Thyroid gland (tissue), 4 donors: ENCODE results near the gene DNAJA3. TPM values are rescaled to one million over a fixed set of nuclear protein-coding genes. Genes with fewer than 3 reads are reported as not detected.
"Not testable (repeated sequence)": the region's sequence is repeated elsewhere in the genome, so short reads cannot be mapped to it uniquely, and the experiment has no call there.

Experiments used
- DNase-seq, 2 donors: peaks; one replicate each; pipeline ENCODE4 v3.0.0-alpha.2; 2019
- H3K27ac ChIP-seq, 3 donors: fragments of 200-600 bp; sonication (generic); 1 replicate in 2 of 3; 2 replicates in 1 of 3; pipeline ENCODE4 v1.5.1; 2016 to 2019; ENCODE audit warnings: mild to moderate bottlenecking in 1 of 3, moderate library complexity in 1 of 3
- H3K27me3 ChIP-seq: fragments of 200-600 bp; sonication (generic); one replicate; pipeline ENCODE4 v1.5.1; 2019
- H3K36me3 ChIP-seq, 2 donors: fragments of 200-600 bp; sonication (generic); one replicate each; pipeline ENCODE4 v1.5.1; 2016 to 2019
- H3K4me1 ChIP-seq, 2 donors: fragments of 200-600 bp; sonication (generic); one replicate each; pipeline ENCODE4 v1.5.1; 2017 to 2019
- H3K4me3 ChIP-seq, 3 donors: fragments of 200-600 bp; sonication (generic); replicated peaks in 1 of 3; 1 replicate in 2 of 3; 2 replicates in 1 of 3; pipeline ENCODE4 v1.5.1; 2016; ENCODE audit warnings: mild to moderate bottlenecking in 1 of 3
- H3K9me3 ChIP-seq: fragments of 200-600 bp; sonication (generic); one replicate; pipeline ENCODE4 v1.5.1; 2017
- CTCF ChIP-seq, 6 experiments: fragments of 200-600 bp in 3 of 6; fragments of 450-650 bp in 3 of 6; sonication (generic) in 3 of 6; IDR thresholded peaks; one replicate each; pipeline ENCODE4 v1.5.1; 2016 to 2019; ENCODE audit warnings: antibody characterized with exemption in 6 of 6, mild to moderate bottlenecking in 2 of 6, inconsistent platforms in 1 of 6, moderate library complexity in 1 of 6
- POLR2A ChIP-seq, 2 donors: fragments of 450-650 bp; IDR thresholded peaks; one replicate each; pipeline ENCODE4 v1.6.1; 2017; ENCODE audit warnings: antibody characterized with exemption in 2 of 2, mild to moderate bottlenecking in 2 of 2, moderate library complexity in 1 of 2
- WGBS, 2 donors: methylation state at CpG; one replicate each; pipeline ENCODE4 v1.1.5; 2017; 5-methylcytosine and 5-hydroxymethylcytosine counted together
- intact Hi-C: fragments of 100-400 bp; cut with DNase I; formaldehyde crosslinking; loops from one replicate; pipeline ENCODE4 v1.15.1; 2023
- total RNA-seq, 4 donors: library from RNA; depleted of rRNA; stranded (reverse); fragments of >200 nt; gene quantifications; one replicate each; pipeline ENCODE4 v1.2.3, GENCODE V29; 2016

The DNAJA3 gene
- total RNA-seq, 4 donors from 2014 or later, result 41.0 to 61.0 (median 51.0) TPM

GRCh38 chr16:4391631-4392381 is 33.9 kb upstream of the DNAJA3 start:
- Histone ChIP-seq H3K9me3 (no peaks in the 10 kb centered on the region), H3K4me1 (peaks cover 15 to 27% of the 10 kb centered on the region in 2 donors), H3K27me3 (no peaks in the 10 kb centered on the region), H3K4me3 (no peak overlapping the region), H3K36me3 (no peaks in the 10 kb centered on the region), H3K27ac (peak overlapping the region; percentile 34 to 81 (median 53))
- intact Hi-C loops, result no loop called here
- no peak for DNase-seq
- 86 to 89% methylated on average over 10 to 21 of the region's 22 CpGs for WGBS, 2 donors
- TF ChIP-seq POLR2A (IDR thresholded peaks at IDR 0.05) (no peak), CTCF (IDR thresholded peaks at IDR 0.05) (no peak)

- Histone ChIP-seq H3K27me3 (no peaks in the 10 kb centered on the region), H3K4me1 (peaks cover 15 to 20% of the 10 kb centered on the region in 2 donors), H3K36me3 (no peaks in the 10 kb centered on the region), H3K27ac (peak overlapping the region; percentile 34 to 81 (median 59)), H3K9me3 (no peaks in the 10 kb centered on the region), H3K4me3 (no peak overlapping the region)
- no peak for TF ChIP-seq CTCF (IDR thresholded peaks at IDR 0.05)
- TF ChIP-seq POLR2A (IDR thresholded peaks at IDR 0.05), result no peak
- peak; percentile 73 to 84 for DNase-seq
- WGBS, 2 donors, result 43 to 47% methylated on average over 9 to 18 of the region's 27 CpGs
- intact Hi-C loops, result no loop called here
These were observed 33.1 kb upstream of the DNAJA3 start for GRCh38 chr16:4392382-4393239.

GRCh38 chr16:4393240-4393600 is 32.4 kb upstream of the DNAJA3 start:
- 61 to 63% methylated on average over 4 to 6 of the region's 6 CpGs for WGBS, 2 donors
- Histone ChIP-seq H3K27me3 (no peaks in the 10 kb centered on the region), H3K36me3 (no peaks in the 10 kb centered on the region), H3K9me3 (no peaks in the 10 kb centered on the region), H3K4me1 (peaks cover 15 to 20% of the 10 kb centered on the region in 2 donors), H3K27ac (peak overlapping the region; percentile 34 to 81 (median 59)), H3K4me3 (no peak overlapping the region)
- TF ChIP-seq CTCF (IDR thresholded peaks at IDR 0.05), result no peak
- TF ChIP-seq POLR2A (IDR thresholded peaks at IDR 0.05), result no peak
- DNase-seq, result peak; percentile 64 to 65
- intact Hi-C loops, result no loop called here

GRCh38 chr16:4393850-4394249 is 31.8 kb upstream of the DNAJA3 start:
- H3K4me1 ChIP-seq, result peaks cover 15 to 20% of the 10 kb centered on the region in 2 donors
- peak overlapping the region in 1 of 3 donors; percentile 59 for H3K27ac ChIP-seq
- H3K27me3 ChIP-seq, DNase-seq, intact Hi-C loops, H3K36me3 ChIP-seq, H3K9me3 ChIP-seq, H3K4me3 ChIP-seq: not testable (repeated sequence)
- WGBS, 2 donors, result 97% methylated on average over 15 of the region's 15 CpGs

- 75 to 84% methylated on average over 6 to 9 of the region's 9 CpGs for WGBS, 2 donors
- H3K4me3 ChIP-seq, result no peak overlapping the region
- H3K9me3 ChIP-seq, result no peaks in the 10 kb centered on the region
- H3K4me1 ChIP-seq, result peaks cover 15 to 20% of the 10 kb centered on the region in 2 donors
- DNase-seq, result no peak
- H3K27ac ChIP-seq, result no peak overlapping the region
- TF ChIP-seq POLR2A (IDR thresholded peaks at IDR 0.05), result no peak
- no peak for TF ChIP-seq CTCF (IDR thresholded peaks at IDR 0.05)
- no peaks in the 10 kb centered on the region for H3K27me3 ChIP-seq
- intact Hi-C loops, result no loop called here
- H3K36me3 ChIP-seq, result no peaks in the 10 kb centered on the region
These were observed 30.5 kb upstream of the DNAJA3 start for GRCh38 chr16:4395055-4395726.
